DND-41 (cell line): ENCODE results near the gene GNAT1.

ENCODE experiments used
- ATAC-seq: fragments of 200-7000 bp; cut with Tn5 transposase; 3 replicates; pipeline ENCODE4 v1.9.1; 2021; ENCODE audit warnings: low read depth; ENCODE audit not compliant: insufficient read depth
- DNase-seq: peaks from one replicate; pipeline ENCODE4 v3.0.0-alpha.2; 2020
- H2AFZ ChIP-seq: 2 replicates; pipeline ENCODE4 v1.6.0; 2012; ENCODE audit warnings: low read depth, low read length
- H3K27ac ChIP-seq: 2 replicates; pipeline ENCODE4 v1.5.1; 2012; ENCODE audit warnings: low read length, inconsistent platforms
- H3K27me3 ChIP-seq: fragments of 200-600 bp; sonication (generic); 2 replicates; pipeline ENCODE4 v1.6.0; 2012; ENCODE audit warnings: low read length, mild to moderate bottlenecking, inconsistent platforms; ENCODE audit not compliant: insufficient read depth, poor library complexity
- H3K36me3 ChIP-seq: 2 replicates; pipeline ENCODE4 v1.5.1; 2012; ENCODE audit warnings: low read length, inconsistent platforms; ENCODE audit not compliant: insufficient read depth
- H3K4me1 ChIP-seq: 2 replicates; pipeline ENCODE4 v1.5.1; 2012; ENCODE audit warnings: mild to moderate bottlenecking, low read length; ENCODE audit not compliant: insufficient read depth
- H3K4me2 ChIP-seq: 2 replicates; pipeline ENCODE4 v1.6.0; 2012; ENCODE audit warnings: mild to moderate bottlenecking, moderate library complexity, low read length, inconsistent platforms; ENCODE audit not compliant: insufficient read depth
- H3K4me3 ChIP-seq, 2 experiments: fragments of 200-600 bp in 1 of 2; shearing (Covaris generic) in 1 of 2; 2 replicates each; pipeline ENCODE4 v1.5.1; 2012 to 2016; ENCODE audit warnings: inconsistent platforms in 2 of 2, low read length in 2 of 2, mild to moderate bottlenecking in 2 of 2, low read depth in 1 of 2, moderate library complexity in 1 of 2
- H3K79me2 ChIP-seq: 2 replicates; pipeline ENCODE4 v1.6.0; 2012; ENCODE audit warnings: low read length, inconsistent platforms; ENCODE audit not compliant: insufficient read depth
- H3K9ac ChIP-seq: 2 replicates; pipeline ENCODE4 v1.6.0; 2012; ENCODE audit warnings: low read depth, mild to moderate bottlenecking, inconsistent platforms, low read length, moderate library complexity
- H3K9me3 ChIP-seq: 2 replicates; pipeline ENCODE4 v1.5.1; 2012; ENCODE audit warnings: low read length, moderate library complexity, mild to moderate bottlenecking, inconsistent platforms; ENCODE audit not compliant: insufficient read depth, severe bottlenecking
- H4K20me1 ChIP-seq: 2 replicates; pipeline ENCODE4 v1.6.0; 2012; ENCODE audit warnings: low read length; ENCODE audit not compliant: insufficient read depth
- EZH2 ChIP-seq: IDR thresholded peaks from 3 replicates; pipeline ENCODE4 v1.6.1; 2012; ENCODE audit warnings: borderline replicate concordance, low read depth, mild to moderate bottlenecking, moderate library complexity, low read length, inconsistent platforms; ENCODE audit not compliant: severe bottlenecking
- TF ChIP-seq, protein P1 (sequence below): IDR thresholded peaks from 2 replicates; pipeline ENCODE4 v1.5.1; 2012; ENCODE audit warnings: borderline replicate concordance, low read length, moderate library complexity, mild to moderate bottlenecking; ENCODE audit not compliant: poor library complexity, severe bottlenecking; ENCODE audit errors: extremely low read depth

The GNAT1 gene

DNA sequence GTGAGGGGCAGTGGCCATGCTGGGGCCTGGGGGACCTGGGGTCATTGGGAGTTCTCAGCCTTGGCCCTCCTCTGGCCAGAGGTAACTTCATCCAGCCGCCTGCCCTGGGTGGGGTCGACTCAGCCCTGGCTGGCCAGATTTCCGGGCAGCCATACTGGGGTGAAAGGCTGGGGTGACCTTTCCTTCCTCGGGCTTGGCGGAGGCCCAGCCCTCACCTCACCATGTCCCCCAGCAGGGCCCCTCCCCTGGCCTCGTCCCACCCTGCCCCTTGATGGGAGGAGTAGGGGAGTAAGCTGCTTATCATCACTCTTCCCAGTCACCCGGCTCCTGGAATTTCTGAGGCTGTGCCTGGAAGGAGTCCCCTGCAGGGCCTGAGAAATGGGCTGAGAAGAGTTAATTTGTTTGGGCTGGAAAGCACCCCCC is 30.8 kb upstream of the GNAT1 start:
- no peak for DNase-seq
- Histone ChIP-seq H3K36me3 (no peaks in the 10 kb centered on the region), H4K20me1 (no peaks in the 10 kb centered on the region), H3K27me3 (no peaks in the 10 kb centered on the region), H3K4me1 (no peaks in the 10 kb centered on the region), H3K9me3 (no peaks in the 10 kb centered on the region), H3K4me2 (no peak overlapping the region), H3K79me2 (no peaks in the 10 kb centered on the region), H3K9ac (no peak overlapping the region), H3K4me3 (no peak overlapping the region), H2AFZ (no peak overlapping the region), H3K27ac (no peak overlapping the region)
- TF ChIP-seq EZH2, result no peak
- ATAC-seq, result no peak

DNA sequence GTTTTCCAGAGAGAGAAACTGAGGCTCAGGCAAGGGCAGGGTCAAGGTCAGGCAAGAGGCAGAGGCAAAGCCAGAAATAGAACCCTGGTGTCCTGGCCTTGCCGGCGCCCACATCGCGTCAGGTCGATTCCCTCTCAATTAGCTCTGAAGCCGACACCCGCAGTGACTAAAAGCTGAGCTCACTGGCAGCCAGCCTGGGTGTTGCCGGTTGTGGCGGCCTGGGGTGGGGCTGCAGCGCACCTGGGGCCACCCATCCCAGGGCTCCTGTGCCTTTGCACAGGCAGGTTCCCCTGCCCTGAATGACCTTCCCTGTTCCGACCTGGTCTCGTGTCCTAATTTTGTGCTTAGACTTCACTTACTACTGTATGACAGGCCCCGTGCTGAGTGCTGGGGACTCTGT is 30.1 kb upstream of the GNAT1 start:
- no peak overlapping the region for H3K4me2 ChIP-seq
- H3K36me3 ChIP-seq, result no peaks in the 10 kb centered on the region
- H3K27ac ChIP-seq, result no peak overlapping the region
- TF ChIP-seq, protein P1, sequence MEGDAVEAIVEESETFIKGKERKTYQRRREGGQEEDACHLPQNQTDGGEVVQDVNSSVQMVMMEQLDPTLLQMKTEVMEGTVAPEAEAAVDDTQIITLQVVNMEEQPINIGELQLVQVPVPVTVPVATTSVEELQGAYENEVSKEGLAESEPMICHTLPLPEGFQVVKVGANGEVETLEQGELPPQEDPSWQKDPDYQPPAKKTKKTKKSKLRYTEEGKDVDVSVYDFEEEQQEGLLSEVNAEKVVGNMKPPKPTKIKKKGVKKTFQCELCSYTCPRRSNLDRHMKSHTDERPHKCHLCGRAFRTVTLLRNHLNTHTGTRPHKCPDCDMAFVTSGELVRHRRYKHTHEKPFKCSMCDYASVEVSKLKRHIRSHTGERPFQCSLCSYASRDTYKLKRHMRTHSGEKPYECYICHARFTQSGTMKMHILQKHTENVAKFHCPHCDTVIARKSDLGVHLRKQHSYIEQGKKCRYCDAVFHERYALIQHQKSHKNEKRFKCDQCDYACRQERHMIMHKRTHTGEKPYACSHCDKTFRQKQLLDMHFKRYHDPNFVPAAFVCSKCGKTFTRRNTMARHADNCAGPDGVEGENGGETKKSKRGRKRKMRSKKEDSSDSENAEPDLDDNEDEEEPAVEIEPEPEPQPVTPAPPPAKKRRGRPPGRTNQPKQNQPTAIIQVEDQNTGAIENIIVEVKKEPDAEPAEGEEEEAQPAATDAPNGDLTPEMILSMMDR, result no peak
- TF ChIP-seq EZH2, result no peak
- H3K27me3 ChIP-seq, result no peaks in the 10 kb centered on the region
- H3K4me3 ChIP-seq, result no peak overlapping the region
- DNase-seq, result no peak
- H3K4me1 ChIP-seq, result no peaks in the 10 kb centered on the region
- H2AFZ ChIP-seq, result no peak overlapping the region
- no peaks in the 10 kb centered on the region for H3K79me2 ChIP-seq
- no peak for ATAC-seq
- H3K9ac ChIP-seq, result no peak overlapping the region
- H4K20me1 ChIP-seq, result no peaks in the 10 kb centered on the region
- no peaks in the 10 kb centered on the region for H3K9me3 ChIP-seq

DNA sequence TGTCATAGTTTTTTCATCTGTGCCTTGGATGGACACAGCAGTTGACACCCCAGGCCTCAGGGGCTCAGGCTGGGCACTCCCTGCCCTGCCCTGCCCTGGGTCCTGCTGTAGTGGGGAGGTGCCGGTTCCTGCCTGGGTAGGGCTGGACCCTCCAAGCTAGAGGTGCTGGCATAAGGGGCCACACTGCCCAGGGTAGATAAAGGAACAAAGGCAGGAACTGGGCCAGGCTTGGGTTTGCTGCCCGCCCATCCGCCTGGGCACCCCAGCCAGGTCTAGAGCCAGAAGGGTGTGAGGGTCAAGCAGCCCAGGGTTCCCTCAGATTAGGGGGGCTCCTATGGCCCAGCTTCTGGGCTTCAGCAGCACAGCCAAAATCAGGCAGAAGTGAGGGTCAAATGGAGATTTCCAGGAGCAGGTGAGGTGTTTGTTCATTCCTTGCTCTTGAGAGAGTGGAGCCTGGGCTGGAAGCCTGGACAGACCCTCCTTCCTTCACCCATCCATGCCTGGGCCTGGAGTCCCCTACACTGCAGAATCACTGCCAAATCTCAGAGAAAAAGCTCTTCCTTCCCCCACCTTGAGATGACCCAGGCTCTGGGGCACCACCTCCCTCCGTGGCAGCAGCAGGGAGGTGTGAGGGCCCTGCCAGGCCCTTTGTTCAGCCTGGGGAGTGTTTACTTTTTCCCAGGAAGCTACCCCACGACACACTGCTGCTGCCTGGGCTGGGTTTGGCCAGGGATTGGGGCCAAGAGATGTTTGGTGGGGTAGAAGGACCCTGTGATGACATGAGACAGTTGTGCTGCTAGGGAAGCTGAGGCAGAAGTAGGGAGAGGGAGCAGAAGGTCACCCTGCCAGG is 29.2 kb upstream of the GNAT1 start:
- Histone ChIP-seq H3K9me3 (no peaks in the 10 kb centered on the region), H2AFZ (no peak overlapping the region), H3K27ac (no peak overlapping the region), H3K4me1 (no peaks in the 10 kb centered on the region), H3K27me3 (no peaks in the 10 kb centered on the region), H3K4me3 (no peak overlapping the region), H3K9ac (no peak overlapping the region), H3K36me3 (no peaks in the 10 kb centered on the region), H3K79me2 (no peaks in the 10 kb centered on the region), H3K4me2 (no peak overlapping the region), H4K20me1 (no peaks in the 10 kb centered on the region)
- ATAC-seq, result no peak
- TF ChIP-seq, protein P1, result no peak
- no peak for TF ChIP-seq EZH2
- DNase-seq, result no peak

DNA sequence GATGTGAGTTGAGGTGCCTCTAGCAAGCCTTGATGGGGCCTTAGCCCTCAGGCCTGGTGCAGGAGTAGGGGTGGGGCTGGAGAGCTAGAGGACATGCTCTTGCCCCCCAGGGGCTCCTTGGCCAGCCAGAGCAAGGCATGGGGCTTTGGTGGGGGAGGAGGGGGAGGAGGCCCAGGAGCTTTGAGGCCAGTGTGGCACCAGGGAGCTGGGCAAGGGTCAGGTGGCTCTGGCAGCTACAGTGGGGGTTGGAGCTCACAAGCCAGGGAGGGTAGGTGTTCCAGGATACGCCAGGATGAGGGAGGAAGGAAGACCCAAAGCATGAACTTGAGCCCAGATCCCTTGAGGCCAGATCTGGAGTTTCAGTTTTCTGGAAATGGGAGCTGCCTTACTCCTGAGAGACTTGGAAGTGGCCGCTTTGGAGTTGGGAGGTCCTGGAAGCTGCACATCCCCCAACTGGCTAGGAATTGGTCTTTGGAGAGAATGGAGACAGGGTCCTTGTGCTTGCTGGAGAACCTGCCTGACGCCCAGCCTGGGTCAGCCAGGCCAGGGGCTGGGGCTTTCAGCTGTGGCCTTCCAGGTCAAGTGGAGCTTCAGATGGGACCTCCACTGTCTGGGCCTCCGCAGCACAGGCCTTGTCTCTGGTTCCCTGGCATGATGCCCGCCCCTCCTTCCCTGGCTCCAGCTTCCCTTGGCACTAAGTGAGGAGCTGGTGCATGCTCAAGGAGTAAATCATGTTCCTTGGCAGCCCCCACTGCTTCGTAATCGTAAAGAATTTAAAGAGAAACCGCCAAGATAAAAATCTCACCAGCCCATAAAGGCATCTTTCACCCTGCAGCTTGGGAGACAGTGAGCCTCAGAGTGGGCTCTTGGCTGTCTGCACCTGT is 27.6 kb upstream of the GNAT1 start:
- Histone ChIP-seq H3K4me2 (no peak overlapping the region), H3K4me1 (no peaks in the 10 kb centered on the region), H4K20me1 (no peaks in the 10 kb centered on the region), H2AFZ (no peak overlapping the region), H3K36me3 (no peaks in the 10 kb centered on the region), H3K9me3 (no peaks in the 10 kb centered on the region), H3K4me3 (no peak overlapping the region), H3K79me2 (no peaks in the 10 kb centered on the region), H3K27ac (no peak overlapping the region), H3K9ac (no peak overlapping the region), H3K27me3 (no peaks in the 10 kb centered on the region)
- TF ChIP-seq, protein P1, result no peak
- TF ChIP-seq EZH2, result no peak
- DNase-seq (no peak), ATAC-seq (no peak)
